Adipose tissue (tissue), 3 donors: ENCODE results near the gene THSD4. TPM values are rescaled to one million over a fixed set of nuclear protein-coding genes. Genes with fewer than 3 reads are reported as not detected.
"Not testable (repeated sequence)": the region's sequence is repeated elsewhere in the genome, so short reads cannot be mapped to it uniquely, and the experiment has no call there.

Experiments used
- H3K27ac ChIP-seq: one replicate; pipeline ENCODE4 v1.5.1; 2013; ENCODE audit warnings: low read depth, low read length
- WGBS, 3 donors: extraction: QIAGEN DNeasy Blood & Tissue Kit; methylation state at CpG; one replicate each; pipeline ENCODE4 v1.1.7; 2013; 5-methylcytosine and 5-hydroxymethylcytosine counted together
- polyA plus RNA-seq, 3 donors: library from polyadenylated mRNA; stranded (reverse); fragments of 200-250 nt; gene quantifications; one replicate each; pipeline ENCODE4 v1.2.3, GENCODE V29; 2013
- donor health status: healthy with polysubstance abuse.
- donor health status: Bipolar disorder and iron deficiency.
- donor health status: healthy.

Gene THSD4
- polyA plus RNA-seq, 3 donors: 1.6 to 3.1 (median 2.4) TPM

GRCh38 chr15:71256934-71257664 is 141.8 kb downstream of the THSD4 start:
- 80 to 91% (median 90%) methylated on average over 5 of the region's 5 CpGs for WGBS, 3 donors
- H3K27ac ChIP-seq: no peak overlapping the region

- no peak overlapping the region for H3K27ac ChIP-seq
- WGBS, 3 donors: 27 to 86% (median 79%) methylated on average over 2 of the region's 2 CpGs
Measured at GRCh38 chr15:71259866-71260265, 144.6 kb downstream of the THSD4 start.

GRCh38 chr15:71261418-71261817 is 146.1 kb downstream of the THSD4 start:
- 68 to 82% (median 81%) methylated on average over 2 of the region's 2 CpGs for WGBS, 3 donors
- H3K27ac ChIP-seq: no peak overlapping the region

- H3K27ac ChIP-seq: no peak overlapping the region
- WGBS, 3 donors: 51 to 65% (median 51%) methylated on average over 6 of the region's 6 CpGs
Measured at GRCh38 chr15:71261909-71262308, 146.6 kb downstream of the THSD4 start.

- no peak overlapping the region for H3K27ac ChIP-seq
- 54 to 64% (median 62%) methylated on average over 3 of the region's 3 CpGs for WGBS, 3 donors
Measured at GRCh38 chr15:71262599-71262998, 147.3 kb downstream of the THSD4 start.

GRCh38 chr15:71265606-71266005 is 150.3 kb downstream of the THSD4 start:
- WGBS, 3 donors: 40 to 71% (median 51%) methylated on average over 10 to 11 of the region's 11 CpGs
- not testable (repeated sequence) for H3K27ac ChIP-seq

- no peak overlapping the region for H3K27ac ChIP-seq
Measured at GRCh38 chr15:71271327-71271726, 156.1 kb downstream of the THSD4 start.

GRCh38 chr15:71272932-71273331 is 157.7 kb downstream of the THSD4 start:
- WGBS, 3 donors: 78 to 83% (median 80%) methylated on average over 6 of the region's 6 CpGs

GRCh38 chr15:71273731-71274447 is 158.6 kb downstream of the THSD4 start:
- H3K27ac ChIP-seq: no peak overlapping the region
- 80 to 85% (median 82%) methylated on average over 3 of the region's 3 CpGs for WGBS, 3 donors

More at GRCh38 chr15:71272932-71273331, 157.7 kb downstream of the THSD4 start:
- no peak overlapping the region for H3K27ac ChIP-seq

GRCh38 chr15:71274448-71274798 is 159.2 kb downstream of the THSD4 start:
- WGBS, 3 donors: 94 to 95% (median 94%) methylated on average over 1 of the region's 1 CpG
- H3K27ac ChIP-seq: no peak overlapping the region

GRCh38 chr15:71275098-71275497 is 159.8 kb downstream of the THSD4 start:
- no peak overlapping the region for H3K27ac ChIP-seq
- WGBS, 3 donors: 69 to 85% (median 82%) methylated on average over 3 of the region's 3 CpGs

GRCh38 chr15:71275566-71276335 is 160.5 kb downstream of the THSD4 start:
- WGBS, 3 donors: 59 to 85% (median 83%) methylated on average over 9 of the region's 9 CpGs
- H3K27ac ChIP-seq: no peak overlapping the region

- 84 to 98% (median 95%) methylated on average over 4 of the region's 4 CpGs for WGBS, 3 donors
- no peak overlapping the region for H3K27ac ChIP-seq
Measured at GRCh38 chr15:71276336-71276665, 161.0 kb downstream of the THSD4 start.

- H3K27ac ChIP-seq: no peak overlapping the region
- 18 to 39% (median 38%) methylated on average over 15 of the region's 15 CpGs for WGBS, 3 donors
Measured at GRCh38 chr15:71278989-71279756, 163.9 kb downstream of the THSD4 start.

- H3K27ac ChIP-seq: no peak overlapping the region
- WGBS, 3 donors: 68 to 71% (median 70%) methylated on average over 4 of the region's 4 CpGs
Measured at GRCh38 chr15:71279757-71280141, 164.5 kb downstream of the THSD4 start.

- WGBS, 3 donors: 64 to 88% (median 77%) methylated on average over 1 of the region's 1 CpG
- H3K27ac ChIP-seq: no peak overlapping the region
Measured at GRCh38 chr15:71280206-71280605, 164.9 kb downstream of the THSD4 start.

GRCh38 chr15:71281256-71281655 is 166.0 kb downstream of the THSD4 start:
- WGBS, 3 donors: 67 to 87% (median 84%) methylated on average over 3 of the region's 3 CpGs
- H3K27ac ChIP-seq: no peak overlapping the region

- no peak overlapping the region for H3K27ac ChIP-seq
- 42 to 60% (median 51%) methylated on average over 3 of the region's 3 CpGs for WGBS, 3 donors
Measured at GRCh38 chr15:71282076-71282475, 166.8 kb downstream of the THSD4 start.
